ENCODE results near the gene CACNA1G.

DNA sequence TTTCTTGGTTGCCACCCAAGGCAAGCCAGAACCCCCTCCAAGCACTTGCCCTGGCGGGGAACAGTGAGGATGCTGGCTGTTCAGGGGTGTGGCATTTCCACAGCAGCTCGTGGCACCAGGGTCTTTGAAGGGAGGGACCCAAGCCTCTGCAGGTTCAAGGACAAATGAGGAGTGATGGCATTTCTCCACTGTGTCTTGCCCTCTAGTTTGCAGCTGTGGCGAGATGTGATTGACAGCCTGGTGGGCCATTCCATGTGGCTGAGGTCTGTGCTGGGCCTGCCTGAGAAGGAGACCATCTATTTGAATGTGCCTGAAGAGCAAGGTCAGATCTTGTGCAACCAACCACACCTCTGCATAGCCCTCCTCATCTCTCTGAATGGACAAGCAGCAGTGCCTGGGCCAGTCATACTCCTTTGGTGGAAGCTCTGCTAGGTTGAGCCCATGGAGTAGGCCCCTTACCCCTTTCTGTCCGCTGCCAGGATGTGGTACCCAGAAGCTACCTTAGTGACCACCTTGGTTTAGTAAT lies 32.5 kb upstream of the CACNA1G start:
- TF ChIP-seq, protein P1, sequence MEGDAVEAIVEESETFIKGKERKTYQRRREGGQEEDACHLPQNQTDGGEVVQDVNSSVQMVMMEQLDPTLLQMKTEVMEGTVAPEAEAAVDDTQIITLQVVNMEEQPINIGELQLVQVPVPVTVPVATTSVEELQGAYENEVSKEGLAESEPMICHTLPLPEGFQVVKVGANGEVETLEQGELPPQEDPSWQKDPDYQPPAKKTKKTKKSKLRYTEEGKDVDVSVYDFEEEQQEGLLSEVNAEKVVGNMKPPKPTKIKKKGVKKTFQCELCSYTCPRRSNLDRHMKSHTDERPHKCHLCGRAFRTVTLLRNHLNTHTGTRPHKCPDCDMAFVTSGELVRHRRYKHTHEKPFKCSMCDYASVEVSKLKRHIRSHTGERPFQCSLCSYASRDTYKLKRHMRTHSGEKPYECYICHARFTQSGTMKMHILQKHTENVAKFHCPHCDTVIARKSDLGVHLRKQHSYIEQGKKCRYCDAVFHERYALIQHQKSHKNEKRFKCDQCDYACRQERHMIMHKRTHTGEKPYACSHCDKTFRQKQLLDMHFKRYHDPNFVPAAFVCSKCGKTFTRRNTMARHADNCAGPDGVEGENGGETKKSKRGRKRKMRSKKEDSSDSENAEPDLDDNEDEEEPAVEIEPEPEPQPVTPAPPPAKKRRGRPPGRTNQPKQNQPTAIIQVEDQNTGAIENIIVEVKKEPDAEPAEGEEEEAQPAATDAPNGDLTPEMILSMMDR (IDR thresholded peaks at IDR 0.05; ENCODE audit: low read depth, low read length) = no peak
- TF ChIP-seq POLR2A (IDR thresholded peaks at IDR 0.05; ENCODE audit: extremely low read depth, insufficient read length) = no peak
- TF ChIP-seq, protein P2, sequence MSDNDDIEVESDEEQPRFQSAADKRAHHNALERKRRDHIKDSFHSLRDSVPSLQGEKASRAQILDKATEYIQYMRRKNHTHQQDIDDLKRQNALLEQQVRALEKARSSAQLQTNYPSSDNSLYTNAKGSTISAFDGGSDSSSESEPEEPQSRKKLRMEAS (IDR thresholded peaks at IDR 0.05; ENCODE audit: low read depth, low read length) = no peak
